ENCODE data around the gene KDELR1.
A peak's percentile ranks its signal among the peaks of the same experiment; 100 is the strongest.

KDELR1 gene

GRCh38 chr19:48370955-48371354, 20.4 kb downstream of the KDELR1 start:
- DNase-seq: no peak

DNA sequence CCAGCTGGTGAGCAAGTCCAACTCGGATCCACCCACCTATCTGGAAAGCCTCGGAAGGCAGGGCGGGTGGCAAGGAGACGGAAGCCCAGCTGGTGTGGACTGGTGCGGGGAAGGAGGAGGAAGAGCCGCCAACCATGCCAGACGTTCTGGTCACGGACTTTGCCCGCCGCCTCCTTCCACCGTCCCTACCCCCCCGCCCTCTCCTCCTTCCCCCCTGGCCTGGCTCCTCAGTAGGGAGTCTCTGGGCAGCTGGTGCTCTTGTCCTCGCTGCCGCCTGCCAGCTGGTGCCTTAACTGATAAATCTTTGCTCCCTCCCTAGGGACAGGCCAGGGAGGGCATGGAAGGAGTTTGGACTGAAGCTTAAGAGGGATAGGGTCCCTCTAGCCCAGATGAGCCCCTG, 22.4 kb downstream of the KDELR1 start:
- DNase-seq: no peak

GRCh38 chr19:48367855-48368254, 23.5 kb downstream of the KDELR1 start:
- DNase-seq: no peak

GRCh38 chr19:48365602-48366001, 25.7 kb downstream of the KDELR1 start:
- no peak for DNase-seq

- DNase-seq: no peak
Measured at GRCh38 chr19:48364598-48365348, 26.6 kb downstream of the KDELR1 start.

DNA sequence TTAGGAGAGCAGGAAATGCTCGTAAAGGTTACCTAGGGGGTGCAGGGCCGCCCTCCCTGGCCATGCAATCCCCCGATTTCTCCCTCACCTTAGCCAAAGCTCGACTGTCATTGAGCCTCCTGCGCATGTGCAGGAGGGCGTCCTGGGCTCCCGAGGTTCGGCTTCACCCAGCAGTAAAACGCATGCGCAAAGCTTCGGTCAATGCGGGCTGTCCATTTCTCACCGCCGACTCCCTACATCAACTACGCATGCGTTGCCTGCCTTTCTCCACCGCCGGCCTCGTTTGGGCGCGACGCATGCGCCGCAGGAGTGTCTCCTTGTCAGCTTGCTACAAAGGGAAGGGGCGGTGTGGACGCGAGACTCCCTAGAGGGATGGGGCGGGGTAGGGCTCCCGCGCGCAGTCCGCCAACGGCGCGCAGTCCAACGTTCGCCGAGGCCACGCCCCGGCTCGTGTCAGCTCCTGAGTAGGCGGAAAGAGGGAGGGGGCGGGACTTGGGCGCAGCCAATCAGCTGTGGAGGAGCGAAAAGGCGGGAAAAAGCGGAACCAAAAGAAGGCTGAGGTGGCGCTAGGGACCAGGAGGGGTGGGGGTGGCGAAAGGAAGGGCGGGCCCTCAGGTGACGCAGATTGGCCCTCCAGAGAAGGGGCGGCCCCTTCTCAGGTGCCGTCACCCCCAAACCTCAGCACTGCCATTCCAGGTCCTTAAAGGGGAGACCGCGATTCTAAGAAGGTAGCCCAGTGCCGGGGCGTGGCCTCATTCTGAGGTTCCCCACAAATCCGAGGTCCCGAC, 27.3 kb downstream of the KDELR1 start, which contains the start of the genes SYNGR4 and TMEM143:
SYNGR4 (plus strand) TSS at position 558 of the 788 bp plus-strand sequence. CDS start 1,476 bp downstream, outside the sequence.
TMEM143 (minus strand) TSS at position 131 of the 788 bp plus-strand sequence; CDS start at position 111, 20 bp downstream.
- peak; percentile 100 for DNase-seq

- DNase-seq: no peak
Measured at GRCh38 chr19:48363500-48363809, 27.9 kb downstream of the KDELR1 start.

GRCh38 chr19:48362716-48363499, 28.4 kb downstream of the KDELR1 start:
- peak; percentile 88 for DNase-seq

- DNase-seq: no peak
Measured at GRCh38 chr19:48361912-48362311, 29.4 kb downstream of the KDELR1 start.

DNA sequence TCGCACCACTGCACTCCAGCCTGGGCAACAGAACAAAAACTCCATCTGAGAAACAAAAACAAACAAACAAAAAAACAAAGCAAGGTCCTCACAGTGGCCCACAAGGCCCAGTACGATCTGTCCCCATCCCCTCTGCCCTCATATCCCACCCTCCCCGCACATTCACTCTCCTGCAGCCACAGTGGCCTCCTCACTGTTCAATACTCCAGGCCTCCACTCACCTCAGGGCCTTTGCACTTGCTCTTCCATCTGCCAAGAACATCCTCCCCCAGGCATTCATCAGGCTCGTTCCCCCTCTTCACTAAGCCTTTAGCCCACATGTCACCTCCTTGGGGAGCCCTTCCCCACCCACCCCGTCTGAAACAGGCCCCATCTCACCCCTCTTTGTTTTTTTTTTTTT, 32.2 kb downstream of the KDELR1 start:
- DNase-seq: no peak

DNA sequence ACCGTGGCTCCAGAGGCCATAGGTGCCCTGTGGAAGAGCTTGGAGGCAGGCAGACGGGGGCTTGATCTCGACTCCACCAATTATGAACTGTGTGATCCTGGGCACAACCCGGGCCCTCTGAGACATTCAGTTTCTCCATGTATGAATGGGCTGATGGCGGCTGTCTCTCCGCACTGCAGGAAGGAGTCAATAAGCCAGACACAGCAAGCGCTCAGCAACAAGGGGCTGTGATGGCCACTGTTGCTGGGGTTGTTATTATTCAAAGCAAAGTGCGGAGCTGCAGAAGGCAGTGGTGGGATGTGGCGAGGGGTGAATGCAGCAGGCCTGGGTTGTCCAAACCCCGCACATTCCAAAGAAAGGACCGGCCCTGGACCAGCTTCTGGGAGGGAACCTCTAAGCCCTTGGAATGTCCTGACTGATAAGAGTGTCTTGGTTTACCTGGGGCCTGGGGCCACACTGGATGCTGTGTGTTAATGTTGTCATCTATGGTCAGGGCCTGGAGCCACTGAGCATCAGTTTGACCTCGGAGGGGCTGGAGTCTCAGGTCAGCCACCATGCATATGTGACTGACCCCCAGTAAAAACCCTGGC, 35.9 kb downstream of the KDELR1 start:
- DNase-seq: no peak

GRCh38 chr19:48354332-48354992, 36.9 kb downstream of the KDELR1 start:
- no peak for DNase-seq

DNA sequence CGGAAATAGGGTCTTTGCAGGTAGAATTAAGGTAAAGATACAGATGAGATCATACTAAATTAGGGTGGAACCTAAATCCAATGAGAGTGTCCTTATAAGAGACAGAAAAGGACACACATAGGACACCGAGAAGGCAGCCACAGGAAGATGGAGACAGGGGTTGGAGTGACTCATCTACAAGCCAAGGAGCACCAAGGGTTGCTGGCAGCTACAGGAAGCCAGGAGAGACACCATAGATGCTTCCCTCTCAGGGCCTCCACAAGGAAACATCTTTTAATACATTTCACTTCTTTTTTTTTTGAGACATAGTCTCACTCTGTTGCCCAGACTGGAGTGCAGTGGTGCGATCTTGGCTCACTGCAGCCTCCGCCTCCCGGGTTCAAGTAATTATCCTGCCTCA, 37.7 kb downstream of the KDELR1 start:
- DNase-seq: no peak

GRCh38 chr19:48351341-48351752, 40.0 kb downstream of the KDELR1 start:
- peak; percentile 2 for DNase-seq

DNA sequence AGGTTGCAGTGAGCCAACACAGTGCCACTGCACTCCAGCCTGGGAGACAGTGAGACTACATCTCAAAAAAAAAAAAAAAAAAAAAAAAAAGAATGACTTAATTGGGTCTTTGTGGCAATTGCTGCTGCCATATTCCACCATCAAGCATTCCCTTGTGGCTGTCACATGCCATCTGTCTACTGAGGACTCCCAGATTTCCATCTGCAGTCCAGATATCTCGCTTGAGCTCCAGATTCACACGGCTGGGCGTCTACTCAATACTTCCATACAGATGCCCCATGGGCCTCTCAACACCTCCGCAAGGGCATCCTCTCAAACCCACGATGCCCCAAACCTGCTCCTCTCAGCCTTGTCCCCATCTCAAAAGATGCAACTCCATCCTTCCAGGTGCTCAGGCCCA, 40.5 kb downstream of the KDELR1 start:
- no peak for DNase-seq

- DNase-seq: no peak
Measured at GRCh38 chr19:48348737-48349136, 42.6 kb downstream of the KDELR1 start.

- DNase-seq: no peak
Measured at GRCh38 chr19:48348045-48348444, 43.3 kb downstream of the KDELR1 start.

DNA sequence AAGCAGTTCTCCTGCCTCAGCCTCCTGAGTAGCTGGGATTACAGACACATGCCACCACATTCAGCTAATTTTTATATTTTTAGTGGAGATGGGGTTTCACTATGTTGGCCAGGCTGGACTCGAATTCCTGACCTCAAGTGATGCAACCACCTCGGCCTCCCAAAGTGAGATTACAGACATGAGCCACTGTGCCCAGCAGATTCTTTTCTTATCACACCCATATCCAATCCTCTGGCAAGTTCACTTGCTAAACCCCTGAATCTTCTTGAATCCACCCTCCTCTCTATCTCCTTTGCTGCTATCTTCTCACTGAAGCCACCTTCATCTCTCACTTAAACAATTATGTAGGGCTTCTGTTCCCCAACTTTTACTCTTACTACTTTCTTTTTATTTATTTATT, 45.2 kb downstream of the KDELR1 start:
- no peak for DNase-seq

GRCh38 chr19:48344892-48345291, 46.5 kb downstream of the KDELR1 start:
- no peak for DNase-seq

- DNase-seq: no peak
Measured at GRCh38 chr19:48342841-48343540, 48.4 kb downstream of the KDELR1 start.

GRCh38 chr19:48342414-48342738, 49.0 kb downstream of the KDELR1 start:
- no peak for DNase-seq

Data from kidney glomerular epithelial cell (primary cell).